HEK293T (cell line): Measurements from ENCODE around the gene SMPD3.

Experiments
- CTBP1 ChIP-seq: fragments of 450-650 bp; IDR thresholded peaks from 2 replicates; pipeline ENCODE4 v1.6.1; 2016; ENCODE audit warnings: borderline replicate concordance
- FOXA1 ChIP-seq: fragments of 450-650 bp; IDR thresholded peaks from 2 replicates; pipeline ENCODE4 v1.6.1; 2016; ENCODE audit warnings: mild to moderate bottlenecking
- FOXK2 ChIP-seq: fragments of 450-650 bp; IDR thresholded peaks from 2 replicates; pipeline ENCODE4 v1.6.1; 2016; ENCODE audit warnings: mild to moderate bottlenecking
- LEF1 ChIP-seq: fragments of 450-650 bp; IDR thresholded peaks from 2 replicates; pipeline ENCODE4 v1.6.1; 2017; ENCODE audit warnings: mild to moderate bottlenecking, borderline replicate concordance
- SP1 ChIP-seq: fragments of 450-650 bp; IDR thresholded peaks from 2 replicates; pipeline ENCODE4 v1.6.1; 2017
- SUZ12 ChIP-seq: fragments of 450-650 bp; IDR thresholded peaks from 2 replicates; pipeline ENCODE4 v1.6.1; 2016; ENCODE audit warnings: mild to moderate bottlenecking
- TF ChIP-seq, protein P1 (sequence below): fragments of 450-650 bp; IDR thresholded peaks from 2 replicates; pipeline ENCODE4 v1.6.1; 2016

- TF ChIP-seq CTBP1 (no peak), FOXK2 (no peak), SP1 (no peak), SUZ12 (no peak), FOXA1 (no peak), LEF1 (no peak)
- TF ChIP-seq, protein P1, sequence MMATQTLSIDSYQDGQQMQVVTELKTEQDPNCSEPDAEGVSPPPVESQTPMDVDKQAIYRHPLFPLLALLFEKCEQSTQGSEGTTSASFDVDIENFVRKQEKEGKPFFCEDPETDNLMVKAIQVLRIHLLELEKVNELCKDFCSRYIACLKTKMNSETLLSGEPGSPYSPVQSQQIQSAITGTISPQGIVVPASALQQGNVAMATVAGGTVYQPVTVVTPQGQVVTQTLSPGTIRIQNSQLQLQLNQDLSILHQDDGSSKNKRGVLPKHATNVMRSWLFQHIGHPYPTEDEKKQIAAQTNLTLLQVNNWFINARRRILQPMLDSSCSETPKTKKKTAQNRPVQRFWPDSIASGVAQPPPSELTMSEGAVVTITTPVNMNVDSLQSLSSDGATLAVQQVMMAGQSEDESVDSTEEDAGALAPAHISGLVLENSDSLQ, result no peak
Measured at GRCh38 chr16:68397710-68398201, 50.6 kb downstream of the SMPD3 start.
